HG02885 (cell line): ENCODE results near the gene ACVR1B.

Experiments used
- ATAC-seq: cut with Tn5 transposase; IDR thresholded peaks from one replicate; pipeline ENCODE4 v1.9.1; 2021; ENCODE audit warnings: mild to moderate bottlenecking; ENCODE audit not compliant: unreplicated experiment, poor library complexity

Gene ACVR1B

GRCh38 chr12:51941604-51942003 lies 9.9 kb upstream of the ACVR1B start:
- ATAC-seq: no peak

GRCh38 chr12:51942056-51942455 lies 9.4 kb upstream of the ACVR1B start:
- no peak for ATAC-seq

GRCh38 chr12:51942501-51943000 lies 8.9 kb upstream of the ACVR1B start:
- ATAC-seq: no peak

- ATAC-seq: no peak
Measured at GRCh38 chr12:51943346-51943745, 8.2 kb upstream of the ACVR1B start.

- ATAC-seq: no peak
Measured at GRCh38 chr12:51944608-51945233, 6.8 kb upstream of the ACVR1B start.

- ATAC-seq: no peak
Measured at GRCh38 chr12:51947246-51947996, 4.1 kb upstream of the ACVR1B start.

- no peak for ATAC-seq
Measured at GRCh38 chr12:51948066-51948465, 3.4 kb upstream of the ACVR1B start.

- ATAC-seq: no peak
Measured at GRCh38 chr12:51949342-51950030, 2.0 kb upstream of the ACVR1B start.

- ATAC-seq: no peak
Measured at GRCh38 chr12:51950682-51951198, 759 bp upstream of the ACVR1B start.

GRCh38 chr12:51951843-51952722 lies 584 bp downstream of the ACVR1B start:
- ATAC-seq: peak; percentile 14

GRCh38 chr12:51953089-51953488 lies 1.6 kb downstream of the ACVR1B start:
- no peak for ATAC-seq

GRCh38 chr12:51953864-51954263 lies 2.4 kb downstream of the ACVR1B start:
- no peak for ATAC-seq

GRCh38 chr12:51954561-51955361 lies 3.3 kb downstream of the ACVR1B start:
- no peak for ATAC-seq

- ATAC-seq: no peak
Measured at GRCh38 chr12:51955702-51956101, 4.2 kb downstream of the ACVR1B start.

GRCh38 chr12:51958542-51958941 lies 7.0 kb downstream of the ACVR1B start:
- no peak for ATAC-seq

GRCh38 chr12:51959211-51959610 lies 7.7 kb downstream of the ACVR1B start:
- no peak for ATAC-seq

- no peak for ATAC-seq
Measured at GRCh38 chr12:51959921-51960320, 8.4 kb downstream of the ACVR1B start.

GRCh38 chr12:51960488-51960887 lies 9.0 kb downstream of the ACVR1B start:
- ATAC-seq: no peak

- no peak for ATAC-seq
Measured at GRCh38 chr12:51960890-51961289, 9.4 kb downstream of the ACVR1B start.
